Effector memory CD4-positive, alpha-beta T cell (primary cell): Measurements from ENCODE around the gene AP1B1.

Experiments used
- DNase-seq, 3 donors: peaks; one replicate each; pipeline ENCODE4 v3.0.0-alpha.2; 2020
- H3K27ac ChIP-seq: 2 replicates; pipeline ENCODE4 v1.7.0; 2013; ENCODE audit warnings: mild to moderate bottlenecking, low read length, moderate library complexity; ENCODE audit not compliant: insufficient read depth, poor library complexity, severe bottlenecking
- H3K27me3 ChIP-seq: replicated peaks from 2 replicates; pipeline ENCODE4 v1.7.0; 2013; ENCODE audit warnings: mild to moderate bottlenecking, low read length; ENCODE audit not compliant: insufficient read depth, control insufficient read depth, poor library complexity, severe bottlenecking
- H3K36me3 ChIP-seq: 2 replicates; pipeline ENCODE4 v1.7.0; 2013; ENCODE audit warnings: mild to moderate bottlenecking, low read length, moderate library complexity; ENCODE audit not compliant: control insufficient read depth, insufficient read depth
- H3K4me1 ChIP-seq: 2 replicates; pipeline ENCODE4 v1.7.0; 2013; ENCODE audit warnings: low read length, mild to moderate bottlenecking; ENCODE audit not compliant: control insufficient read depth, insufficient read depth, poor library complexity, severe bottlenecking
- H3K4me3 ChIP-seq: 2 replicates; pipeline ENCODE4 v1.7.0; 2013; ENCODE audit warnings: low read length, low read depth, mild to moderate bottlenecking; ENCODE audit not compliant: insufficient read depth, poor library complexity, severe bottlenecking
- H3K9me3 ChIP-seq: 2 replicates; pipeline ENCODE4 v1.7.0; 2013; ENCODE audit warnings: mild to moderate bottlenecking, low read length, moderate library complexity; ENCODE audit not compliant: control insufficient read depth

Gene AP1B1

DNA sequence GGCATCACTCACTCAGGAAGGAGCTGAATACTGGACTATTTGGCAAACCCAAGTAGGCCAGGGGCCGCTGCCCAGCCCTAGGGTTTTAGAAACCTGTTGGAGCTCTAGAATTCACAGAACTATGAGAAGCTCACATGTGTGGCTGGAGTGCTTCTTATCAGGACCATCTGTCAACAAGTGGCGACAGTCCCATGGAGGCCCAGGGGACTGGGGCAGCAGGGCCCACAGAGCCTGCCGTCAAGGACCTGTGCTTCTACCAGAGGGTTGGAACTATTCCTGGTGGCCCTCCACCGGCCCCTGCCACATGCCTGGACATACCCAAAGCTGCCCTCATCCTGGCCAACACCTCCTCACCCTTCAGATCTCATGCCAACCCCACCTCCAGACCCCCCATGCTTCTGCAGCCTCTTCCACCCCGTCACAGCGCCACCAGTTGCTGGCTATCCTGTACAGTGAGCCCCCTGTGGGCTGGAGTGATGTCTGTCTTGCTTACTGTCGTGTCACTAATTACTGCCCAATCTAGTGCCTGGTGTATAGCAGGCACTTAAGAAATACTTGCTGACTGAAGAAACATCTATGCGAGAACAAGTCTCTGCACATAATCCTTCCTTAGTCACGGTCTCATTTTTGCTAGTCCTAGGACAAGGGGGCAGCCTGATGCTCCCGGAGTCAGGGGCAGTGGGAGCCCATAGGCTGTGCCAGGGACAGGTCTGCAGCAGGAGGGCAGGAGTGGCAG is 45.6 kb downstream of the AP1B1 start:
- H3K4me3 ChIP-seq: no peak overlapping the region
- no peak for DNase-seq
- H3K36me3 ChIP-seq: peaks cover 82% of the 10 kb centered on the region
- H3K27me3 ChIP-seq: no peaks in the 10 kb centered on the region
- no peaks in the 10 kb centered on the region for H3K4me1 ChIP-seq
- H3K27ac ChIP-seq: no peak overlapping the region
- no peaks in the 10 kb centered on the region for H3K9me3 ChIP-seq

DNA sequence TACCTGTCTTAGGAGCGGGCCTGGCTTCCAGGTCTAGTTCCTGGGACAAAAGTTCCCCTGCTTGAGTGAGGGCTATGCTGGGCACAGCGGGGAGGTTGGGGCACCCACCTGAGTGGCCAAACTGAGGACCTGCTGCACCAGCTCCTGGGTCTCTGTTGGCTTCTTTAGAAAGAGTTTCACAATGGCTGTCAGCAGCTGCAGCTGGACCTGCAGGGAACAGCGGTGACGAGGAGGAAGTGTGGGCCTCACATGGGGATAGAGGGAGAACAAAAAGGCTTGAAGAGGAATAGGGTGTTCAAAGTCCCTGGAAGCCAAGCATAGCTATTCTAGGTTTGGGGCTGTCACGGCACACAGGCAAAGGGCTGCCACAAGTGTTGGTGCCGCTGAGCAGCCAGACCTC is 46.2 kb downstream of the AP1B1 start:
- Histone ChIP-seq H3K4me3 (no peak overlapping the region), H3K9me3 (no peaks in the 10 kb centered on the region), H3K4me1 (no peaks in the 10 kb centered on the region), H3K27me3 (no peaks in the 10 kb centered on the region), H3K36me3 (peaks cover 81% of the 10 kb centered on the region), H3K27ac (no peak overlapping the region)
- DNase-seq: no peak

DNA sequence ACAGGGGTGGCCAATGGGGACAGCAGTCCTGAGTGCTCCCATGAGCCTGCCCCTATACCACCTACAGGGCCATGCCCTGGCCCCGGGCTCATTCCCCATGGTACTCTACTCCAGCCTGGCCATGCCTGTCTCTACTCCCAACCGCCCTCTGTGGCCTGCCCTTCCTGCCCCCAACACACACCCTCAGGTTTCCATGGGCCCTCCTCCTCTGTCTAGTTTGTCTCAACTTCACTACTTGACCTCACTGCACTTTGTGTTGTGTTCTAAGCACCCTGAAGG is 46.6 kb downstream of the AP1B1 start:
- Histone ChIP-seq H3K9me3 (no peaks in the 10 kb centered on the region), H3K4me3 (no peak overlapping the region), H3K36me3 (peaks cover 81% of the 10 kb centered on the region), H3K27ac (no peak overlapping the region), H3K27me3 (no peaks in the 10 kb centered on the region), H3K4me1 (no peaks in the 10 kb centered on the region)
- no peak for DNase-seq

DNA sequence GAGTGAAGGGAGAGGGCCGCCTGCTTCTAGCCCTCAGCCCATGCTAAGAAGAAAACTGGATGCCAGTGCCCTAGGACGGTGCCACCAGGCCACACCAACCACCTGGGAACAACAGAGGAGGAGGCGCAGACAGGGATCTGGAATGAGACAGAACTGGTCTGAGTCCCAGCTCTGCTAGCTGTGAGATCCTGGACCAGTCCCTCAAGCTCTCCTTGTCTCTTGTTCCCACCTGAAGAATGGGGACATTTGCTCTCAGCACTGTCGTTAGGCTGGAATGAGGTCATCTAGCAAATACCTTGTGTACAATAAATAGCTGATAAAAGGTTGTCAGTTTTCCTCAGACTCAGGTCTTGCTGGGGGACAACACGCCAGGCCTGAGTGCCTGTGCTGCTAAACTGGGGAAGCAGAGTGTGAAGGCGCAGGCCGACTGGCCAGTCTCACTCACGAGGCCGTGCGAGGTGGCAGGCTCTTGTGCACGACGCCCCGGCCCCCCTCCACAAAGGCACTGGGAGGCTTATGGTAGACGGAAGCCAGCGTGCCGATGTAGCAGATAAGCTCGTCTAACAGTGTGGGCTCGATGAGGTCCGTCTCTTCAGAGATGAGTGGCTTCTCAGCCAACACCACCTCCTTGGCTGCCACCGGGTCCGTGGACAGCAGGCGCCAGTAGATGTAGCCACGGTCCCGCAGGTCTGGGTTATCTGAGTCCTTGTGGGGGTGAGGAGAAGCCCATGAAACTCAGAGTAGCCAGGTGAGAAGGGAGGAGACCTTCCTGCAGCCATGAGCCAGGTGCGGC is 47.1 kb downstream of the AP1B1 start:
- H3K27me3 ChIP-seq: no peaks in the 10 kb centered on the region
- no peak overlapping the region for H3K27ac ChIP-seq
- no peaks in the 10 kb centered on the region for H3K4me1 ChIP-seq
- no peak for DNase-seq
- no peaks in the 10 kb centered on the region for H3K9me3 ChIP-seq
- no peak overlapping the region for H3K4me3 ChIP-seq
- peaks cover 79% of the 10 kb centered on the region for H3K36me3 ChIP-seq

DNA sequence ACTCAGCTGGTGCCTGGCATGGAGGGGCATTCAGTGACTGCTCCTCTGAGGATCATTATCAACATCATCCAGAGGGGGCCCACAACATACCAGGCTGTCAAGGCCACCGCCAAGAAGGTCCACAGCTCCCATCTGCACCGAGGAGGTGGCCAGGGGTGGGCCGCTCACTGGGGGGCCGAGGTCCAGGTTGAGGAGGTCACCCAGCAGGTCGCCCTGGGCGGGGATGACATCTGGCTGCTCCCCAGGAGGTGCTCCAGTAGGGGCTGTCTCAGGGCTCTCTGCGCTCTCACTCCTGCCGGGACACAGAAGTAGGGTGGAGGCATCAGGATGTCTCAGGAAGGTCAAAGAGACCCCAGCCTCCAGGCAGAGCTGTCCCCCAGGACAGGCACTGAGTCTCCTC is 47.8 kb downstream of the AP1B1 start:
- H3K27me3 ChIP-seq: no peaks in the 10 kb centered on the region
- no peaks in the 10 kb centered on the region for H3K9me3 ChIP-seq
- H3K4me1 ChIP-seq: no peaks in the 10 kb centered on the region
- peaks cover 80% of the 10 kb centered on the region for H3K36me3 ChIP-seq
- no peak overlapping the region for H3K27ac ChIP-seq
- DNase-seq: no peak
- H3K4me3 ChIP-seq: no peak overlapping the region

DNA sequence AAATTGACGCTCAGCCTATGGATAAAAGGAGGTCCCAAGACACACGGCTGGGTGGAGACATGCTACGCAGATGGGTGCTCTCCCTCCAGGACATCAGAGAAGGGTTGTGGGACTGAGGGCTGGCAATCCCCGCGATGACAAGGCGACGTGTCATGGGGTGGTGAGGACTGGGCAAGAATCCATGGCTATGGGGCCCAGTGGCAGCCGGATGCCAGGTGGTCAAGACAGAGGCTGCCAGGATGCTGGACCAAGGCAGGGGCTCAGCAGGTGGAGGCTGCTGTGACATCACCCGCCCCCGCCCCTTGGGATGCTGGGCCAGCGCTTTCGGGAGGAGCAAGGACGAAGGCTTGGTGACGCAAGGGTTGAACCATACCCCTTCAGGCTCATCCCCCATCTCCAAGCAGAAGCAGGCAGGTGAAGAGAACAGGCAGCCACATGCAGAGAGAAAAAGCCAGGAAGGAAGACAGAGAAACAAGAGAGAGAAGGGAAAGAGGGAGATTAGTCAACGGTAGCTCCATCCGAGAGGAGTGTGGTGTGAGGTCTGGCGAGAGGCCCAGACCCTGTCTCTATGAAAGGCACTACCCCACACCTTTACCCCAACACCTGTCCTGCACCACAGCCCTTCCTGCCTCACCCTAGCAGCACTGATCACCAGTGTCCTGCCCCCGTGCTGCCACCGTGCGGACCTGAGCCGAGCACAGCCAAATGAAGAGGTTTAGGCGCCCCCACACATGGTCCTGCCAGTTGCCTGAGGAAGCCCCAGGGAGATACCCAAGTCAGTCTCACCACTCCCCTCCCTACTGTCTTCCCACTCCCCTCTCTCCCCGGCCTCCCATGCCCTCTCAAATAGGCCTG is 48.8 kb downstream of the AP1B1 start:
- Histone ChIP-seq H3K36me3 (peaks cover 89% of the 10 kb centered on the region), H3K4me3 (no peak overlapping the region), H3K9me3 (no peaks in the 10 kb centered on the region), H3K27me3 (no peaks in the 10 kb centered on the region), H3K4me1 (no peaks in the 10 kb centered on the region), H3K27ac (no peak overlapping the region)
- no peak for DNase-seq

DNA sequence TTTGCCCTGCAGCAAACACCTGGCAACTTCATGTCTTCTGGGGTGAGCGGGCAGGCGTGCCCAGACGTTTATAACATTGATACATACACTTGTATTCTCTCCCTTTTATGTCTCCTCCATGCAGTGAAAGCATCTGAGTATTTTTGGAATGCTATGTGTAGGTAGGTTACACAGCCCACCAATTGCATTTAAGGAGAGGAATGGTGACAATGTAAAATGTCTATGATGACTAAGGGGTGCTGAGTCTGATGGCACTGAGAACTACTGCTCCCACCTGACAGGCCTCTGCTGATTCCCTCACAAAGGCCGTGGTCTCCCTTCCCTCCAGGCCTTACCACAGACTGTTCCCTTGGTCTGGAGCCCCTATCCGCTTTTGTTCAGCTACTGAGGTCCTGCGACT is 50.0 kb downstream of the AP1B1 start:
- Histone ChIP-seq H3K9me3 (no peaks in the 10 kb centered on the region), H3K27me3 (no peaks in the 10 kb centered on the region), H3K4me1 (no peaks in the 10 kb centered on the region), H3K27ac (no peak overlapping the region), H3K36me3 (peaks cover 87% of the 10 kb centered on the region), H3K4me3 (no peak overlapping the region)
- DNase-seq: no peak

DNA sequence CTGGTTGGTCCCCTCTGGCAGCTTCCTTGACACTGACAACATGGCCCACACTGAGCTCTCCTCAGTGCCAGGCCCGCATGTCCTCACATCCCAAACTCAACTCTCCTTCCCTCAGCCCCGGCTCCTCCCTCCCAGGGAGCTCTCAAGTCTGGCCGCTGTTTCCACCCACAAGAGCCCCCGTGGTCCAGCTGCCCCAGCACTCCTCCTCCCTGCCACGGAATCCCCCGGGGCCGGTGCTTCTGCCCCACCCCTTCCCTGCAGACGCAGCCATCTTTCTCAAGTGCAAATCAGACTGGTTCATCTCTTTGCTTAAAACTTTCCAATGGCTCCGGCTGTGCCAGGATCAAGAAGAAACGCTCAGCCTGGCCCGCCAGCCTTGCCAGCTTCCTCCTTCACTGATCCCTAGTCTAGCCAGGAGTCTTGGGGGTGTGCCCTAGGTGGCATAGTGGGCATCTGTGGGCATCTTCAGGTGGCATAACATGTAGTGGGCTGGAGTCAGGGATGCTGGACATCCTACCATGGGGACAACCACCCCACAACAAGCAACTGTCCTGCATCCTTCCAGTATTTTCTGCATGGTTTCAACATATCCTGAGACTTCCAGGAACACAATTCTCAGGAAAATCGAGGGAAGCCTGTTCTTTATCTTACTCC is 50.6 kb downstream of the AP1B1 start:
- peaks cover 81% of the 10 kb centered on the region for H3K36me3 ChIP-seq
- no peak overlapping the region for H3K4me3 ChIP-seq
- no peak overlapping the region for H3K27ac ChIP-seq
- no peaks in the 10 kb centered on the region for H3K4me1 ChIP-seq
- H3K27me3 ChIP-seq: no peaks in the 10 kb centered on the region
- no peaks in the 10 kb centered on the region for H3K9me3 ChIP-seq
- no peak for DNase-seq

DNA sequence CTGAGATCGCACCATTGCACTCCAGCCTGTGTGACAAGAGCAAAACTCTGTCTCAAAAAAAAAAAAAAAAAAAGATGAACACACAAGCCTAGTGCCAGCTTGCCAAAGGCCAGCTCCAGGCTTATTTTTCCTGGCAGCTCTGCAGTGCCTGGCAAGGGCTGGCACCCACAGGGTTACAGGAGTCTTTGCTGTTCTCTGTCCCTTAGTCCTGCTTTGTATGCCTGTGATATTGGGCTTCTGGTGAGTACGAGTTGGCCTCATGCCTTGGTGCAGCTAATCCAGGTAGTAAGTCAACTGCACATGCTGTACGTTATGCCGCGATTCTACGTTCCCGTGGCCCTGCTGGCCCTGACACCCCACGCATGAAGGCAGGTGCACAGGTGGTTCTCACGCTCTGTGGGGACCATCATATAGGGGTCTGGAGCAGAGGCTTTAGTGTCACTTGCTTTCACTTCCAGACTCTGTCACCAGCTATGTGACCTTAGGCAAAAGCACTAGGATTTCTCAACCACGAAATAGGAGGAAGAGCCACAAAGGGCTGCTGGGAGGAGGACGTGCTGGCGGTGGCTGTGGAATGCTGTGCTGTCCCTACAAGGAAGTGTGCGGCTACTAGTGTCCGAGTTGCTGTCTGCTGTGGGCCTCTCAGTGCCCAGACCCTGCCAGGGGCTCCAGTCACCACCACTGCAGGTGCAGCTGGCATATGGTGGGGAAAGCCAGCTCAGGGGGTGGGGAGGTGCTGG is 51.4 kb downstream of the AP1B1 start:
- Histone ChIP-seq H3K36me3 (peaks cover 74% of the 10 kb centered on the region), H3K27me3 (no peaks in the 10 kb centered on the region), H3K9me3 (no peaks in the 10 kb centered on the region), H3K4me3 (no peak overlapping the region), H3K4me1 (no peaks in the 10 kb centered on the region), H3K27ac (no peak overlapping the region)
- no peak for DNase-seq
